HCT116 (cell line): ENCODE measurements around the gene P2RX7.

Experiments
- CTCF ChIP-seq, 3 experiments: fragments of 200-600 bp in 1 of 3; sonication (generic) in 1 of 3; IDR thresholded peaks in 2 of 3; conservative IDR thresholded peaks in 1 of 3; 2 replicates each; pipeline ENCODE4 v1.5.1; 2012 to 2017; ENCODE audit warnings: low read depth in 2 of 3, low read length in 2 of 3, antibody characterized with exemption in 1 of 3, borderline replicate concordance in 1 of 3, control low read depth in 1 of 3, mild to moderate bottlenecking in 1 of 3, mixed read lengths in 1 of 3, mixed run types in 1 of 3, moderate library complexity in 1 of 3; ENCODE audit not compliant: insufficient read depth in 1 of 3
- EZH2phosphoT487 ChIP-seq: fragments of 200-600 bp; IDR thresholded peaks from 2 replicates; pipeline ENCODE4 v1.6.1; 2018; ENCODE audit warnings: antibody characterized with exemption, borderline replicate concordance
- POLR2A ChIP-seq: IDR thresholded peaks from 2 replicates; pipeline ENCODE4 v1.7.0; 2011; ENCODE audit warnings: borderline replicate concordance; ENCODE audit not compliant: insufficient read depth, insufficient read length; ENCODE audit errors: extremely low read depth
- SP1 ChIP-seq: IDR thresholded peaks from 2 replicates; pipeline ENCODE4 v1.6.1; 2012; ENCODE audit warnings: low read depth
- SRF ChIP-seq: IDR thresholded peaks from 2 replicates; pipeline ENCODE4 v1.6.1; 2012; ENCODE audit warnings: low read depth
- TCF7L2 ChIP-seq: IDR thresholded peaks from 2 replicates; pipeline ENCODE4 v1.7.0; 2011; ENCODE audit warnings: borderline replicate concordance, inconsistent platforms; ENCODE audit not compliant: insufficient read depth, insufficient read length; ENCODE audit errors: extremely low read depth
- ZFX ChIP-seq: fragments of 450-650 bp; IDR thresholded peaks from 2 replicates; pipeline ENCODE4 v1.6.1; 2017
- ZNF274 ChIP-seq: fragments of 200-500 bp; sonication (Bioruptor generic); IDR thresholded peaks from 2 replicates; pipeline ENCODE4 v1.6.1; 2014; ENCODE audit warnings: mild to moderate bottlenecking, low read depth, low read length, inconsistent platforms
- TF ChIP-seq, protein P1 (sequence below): IDR thresholded peaks from 2 replicates; pipeline ENCODE4 v1.6.1; 2012
- TF ChIP-seq, protein P2 (sequence below): IDR thresholded peaks from 2 replicates; pipeline ENCODE4 v1.6.1; 2011; ENCODE audit warnings: mild to moderate bottlenecking, low read length, moderate library complexity; ENCODE audit not compliant: insufficient replicate concordance; ENCODE audit errors: extremely low read depth

DNA sequence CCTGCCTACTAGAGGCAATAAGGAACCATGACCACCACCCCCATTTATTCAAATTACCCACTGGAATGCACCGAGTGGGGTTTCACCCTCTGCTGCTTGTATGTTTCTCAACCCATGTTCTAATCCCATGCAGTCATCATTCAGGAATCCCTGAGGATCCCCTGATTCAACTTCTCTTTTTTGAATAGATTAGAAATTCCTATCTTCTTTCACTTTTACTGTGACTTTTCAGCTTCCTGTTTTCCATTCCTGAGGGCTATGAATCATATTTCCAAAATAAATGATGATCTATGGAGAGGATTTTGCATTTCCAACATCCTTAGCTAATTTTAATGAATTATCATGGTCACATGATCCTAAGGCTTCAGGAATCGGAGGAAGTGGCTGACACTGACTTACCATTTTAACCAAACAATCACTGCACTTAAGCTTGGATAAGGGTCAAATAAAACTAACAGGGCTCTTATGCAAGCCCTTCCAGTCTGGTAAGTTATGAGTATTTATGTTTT, 57.9 kb downstream of the P2RX7 start:
- TF ChIP-seq POLR2A, result no peak
- no peak for TF ChIP-seq TCF7L2
- no peak for TF ChIP-seq CTCF (IDR thresholded peaks at IDR 0.05 in 2 of 3, conservative IDR thresholded peaks at IDR 0.05 in 1 of 3; ENCODE audit: borderline replicate concordance in 1 of 3, insufficient read depth in 1 of 3, low read depth in 2 of 3, low read length in 2 of 3)
- no peak for TF ChIP-seq SP1
- no peak for TF ChIP-seq ZFX
- TF ChIP-seq ZNF274, result no peak
- TF ChIP-seq, protein P1, sequence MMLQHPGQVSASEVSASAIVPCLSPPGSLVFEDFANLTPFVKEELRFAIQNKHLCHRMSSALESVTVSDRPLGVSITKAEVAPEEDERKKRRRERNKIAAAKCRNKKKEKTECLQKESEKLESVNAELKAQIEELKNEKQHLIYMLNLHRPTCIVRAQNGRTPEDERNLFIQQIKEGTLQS, result no peak
- TF ChIP-seq SRF, result no peak
- no peak for TF ChIP-seq EZH2phosphoT487
- TF ChIP-seq, protein P2, sequence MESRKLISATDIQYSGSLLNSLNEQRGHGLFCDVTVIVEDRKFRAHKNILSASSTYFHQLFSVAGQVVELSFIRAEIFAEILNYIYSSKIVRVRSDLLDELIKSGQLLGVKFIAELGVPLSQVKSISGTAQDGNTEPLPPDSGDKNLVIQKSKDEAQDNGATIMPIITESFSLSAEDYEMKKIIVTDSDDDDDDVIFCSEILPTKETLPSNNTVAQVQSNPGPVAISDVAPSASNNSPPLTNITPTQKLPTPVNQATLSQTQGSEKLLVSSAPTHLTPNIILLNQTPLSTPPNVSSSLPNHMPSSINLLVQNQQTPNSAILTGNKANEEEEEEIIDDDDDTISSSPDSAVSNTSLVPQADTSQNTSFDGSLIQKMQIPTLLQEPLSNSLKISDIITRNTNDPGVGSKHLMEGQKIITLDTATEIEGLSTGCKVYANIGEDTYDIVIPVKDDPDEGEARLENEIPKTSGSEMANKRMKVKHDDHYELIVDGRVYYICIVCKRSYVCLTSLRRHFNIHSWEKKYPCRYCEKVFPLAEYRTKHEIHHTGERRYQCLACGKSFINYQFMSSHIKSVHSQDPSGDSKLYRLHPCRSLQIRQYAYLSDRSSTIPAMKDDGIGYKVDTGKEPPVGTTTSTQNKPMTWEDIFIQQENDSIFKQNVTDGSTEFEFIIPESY, result no peak
